Sigmoid colon (tissue), 7 donors: ENCODE measurements around the gene MAGEB10. TPM values are rescaled to one million over a fixed set of nuclear protein-coding genes. Genes with fewer than 3 reads are reported as not detected.
"Not testable (repeated sequence)": the region's sequence is repeated elsewhere in the genome, so short reads cannot be mapped to it uniquely, and the experiment has no call there.

Source experiments
- DNase-seq: peaks from one replicate; pipeline ENCODE4 v3.0.0-alpha.2; 2019
- H3K27ac ChIP-seq, 4 donors: fragments of 200-600 bp; sonication (generic); one replicate each; pipeline ENCODE4 v1.5.1; 2016 to 2019; ENCODE audit warnings: mild to moderate bottlenecking in 1 of 4
- H3K27me3 ChIP-seq, 3 donors: fragments of 200-600 bp; sonication (generic); one replicate each; pipeline ENCODE4 v1.5.1; 2019; ENCODE audit warnings: mild to moderate bottlenecking in 1 of 3
- H3K36me3 ChIP-seq, 4 donors: fragments of 200-600 bp; sonication (generic); one replicate each; pipeline ENCODE4 v1.5.1; 2016 to 2019
- H3K4me1 ChIP-seq, 4 donors: fragments of 200-600 bp; sonication (generic); one replicate each; pipeline ENCODE4 v1.5.1; 2017 to 2019
- H3K4me3 ChIP-seq, 4 donors: fragments of 200-600 bp; sonication (generic); one replicate each; pipeline ENCODE4 v1.5.1; 2017 to 2019; ENCODE audit warnings: mild to moderate bottlenecking in 2 of 4, moderate library complexity in 1 of 4
- H3K9me3 ChIP-seq, 4 donors: fragments of 200-600 bp in 3 of 4; sonication (generic) in 3 of 4; one replicate each; pipeline versions ENCODE4 v1.5.1 to v1.6.1; 2013 to 2019
- EP300 ChIP-seq, 4 donors: sonication (generic); formaldehyde crosslinking; IDR thresholded peaks; one replicate each; pipeline ENCODE4 v1.6.1; 2017; ENCODE audit warnings: antibody characterized with exemption in 4 of 4
- POLR2A ChIP-seq, 2 donors: fragments of 450-650 bp; IDR thresholded peaks; one replicate each; pipeline ENCODE4 v1.6.1; 2016; ENCODE audit warnings: antibody characterized with exemption in 2 of 2, mild to moderate bottlenecking in 2 of 2, moderate library complexity in 2 of 2
- POLR2AphosphoS5 ChIP-seq, 4 donors: sonication (generic); formaldehyde crosslinking; IDR thresholded peaks; one replicate each; pipeline ENCODE4 v1.6.1; 2017; ENCODE audit warnings: antibody characterized with exemption in 4 of 4
- WGBS, 2 donors: extraction: QIAGEN DNeasy Blood & Tissue Kit; methylation state at CpG; one replicate each; pipeline ENCODE4 v1.1.7; 2013; 5-methylcytosine and 5-hydroxymethylcytosine counted together
- intact Hi-C: fragments of 100-400 bp; cut with DNase I; formaldehyde crosslinking; loops from one replicate; pipeline ENCODE4 v1.15.1; 2023
- polyA plus RNA-seq, 3 donors: library from polyadenylated mRNA; stranded (reverse); fragments of 200-250 nt; gene quantifications; one replicate each; pipeline ENCODE4 v1.2.3, GENCODE V29; 2013
- total RNA-seq, 4 donors: library from RNA; depleted of rRNA; stranded (reverse); fragments of >200 nt; gene quantifications; one replicate each; pipeline ENCODE4 v1.1.0, GENCODE V29; 2016
- TF ChIP-seq, protein P1 (sequence below), 4 experiments: fragments of 450-650 bp in 3 of 4; fragments of 200-600 bp in 1 of 4; IDR thresholded peaks; one replicate each; pipeline ENCODE4 v1.5.1; 2016 to 2019; ENCODE audit warnings: antibody characterized with exemption in 4 of 4, mild to moderate bottlenecking in 3 of 4, moderate library complexity in 2 of 4
- donor health status: healthy with polysubstance abuse.
- donor health status: Bipolar disorder and iron deficiency.
- donor health status: healthy.

The MAGEB10 gene
- total and polyA plus RNA-seq, 7 donors, result not detected

DNA sequence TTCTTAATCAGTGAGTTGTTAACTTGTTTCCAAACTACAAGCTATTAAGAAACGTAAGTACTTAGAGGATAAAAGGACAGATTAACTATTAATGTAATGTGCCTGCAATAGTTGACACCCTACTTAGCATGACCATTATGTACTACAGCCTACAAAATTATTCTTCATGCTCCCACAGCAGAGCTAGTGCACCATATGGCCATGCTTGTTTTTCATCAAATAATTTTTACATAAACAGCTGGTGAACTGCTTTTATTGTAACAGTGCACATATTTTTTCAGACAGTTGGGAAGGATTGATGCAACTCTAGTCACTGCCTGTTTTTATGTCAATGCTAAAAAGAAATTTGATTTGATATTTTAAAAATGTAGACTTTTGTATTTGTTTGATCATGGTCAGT, 10.2 kb upstream of the MAGEB10 start:
- H3K36me3 ChIP-seq, result no peaks in the 10 kb centered on the region
- H3K4me3 ChIP-seq, result no peak overlapping the region
- intact Hi-C loops, result no loop called here
- TF ChIP-seq, protein P1, sequence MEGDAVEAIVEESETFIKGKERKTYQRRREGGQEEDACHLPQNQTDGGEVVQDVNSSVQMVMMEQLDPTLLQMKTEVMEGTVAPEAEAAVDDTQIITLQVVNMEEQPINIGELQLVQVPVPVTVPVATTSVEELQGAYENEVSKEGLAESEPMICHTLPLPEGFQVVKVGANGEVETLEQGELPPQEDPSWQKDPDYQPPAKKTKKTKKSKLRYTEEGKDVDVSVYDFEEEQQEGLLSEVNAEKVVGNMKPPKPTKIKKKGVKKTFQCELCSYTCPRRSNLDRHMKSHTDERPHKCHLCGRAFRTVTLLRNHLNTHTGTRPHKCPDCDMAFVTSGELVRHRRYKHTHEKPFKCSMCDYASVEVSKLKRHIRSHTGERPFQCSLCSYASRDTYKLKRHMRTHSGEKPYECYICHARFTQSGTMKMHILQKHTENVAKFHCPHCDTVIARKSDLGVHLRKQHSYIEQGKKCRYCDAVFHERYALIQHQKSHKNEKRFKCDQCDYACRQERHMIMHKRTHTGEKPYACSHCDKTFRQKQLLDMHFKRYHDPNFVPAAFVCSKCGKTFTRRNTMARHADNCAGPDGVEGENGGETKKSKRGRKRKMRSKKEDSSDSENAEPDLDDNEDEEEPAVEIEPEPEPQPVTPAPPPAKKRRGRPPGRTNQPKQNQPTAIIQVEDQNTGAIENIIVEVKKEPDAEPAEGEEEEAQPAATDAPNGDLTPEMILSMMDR (IDR thresholded peaks at IDR 0.05), result no peak
- DNase-seq, result no peak
- H3K27me3 ChIP-seq, result no peaks in the 10 kb centered on the region
- no peaks in the 10 kb centered on the region for H3K9me3 ChIP-seq
- no peak overlapping the region for H3K27ac ChIP-seq
- no peaks in the 10 kb centered on the region for H3K4me1 ChIP-seq
- WGBS, 2 donors, result 69 to 80% methylated on average over 1 of the region's 1 CpG

DNA sequence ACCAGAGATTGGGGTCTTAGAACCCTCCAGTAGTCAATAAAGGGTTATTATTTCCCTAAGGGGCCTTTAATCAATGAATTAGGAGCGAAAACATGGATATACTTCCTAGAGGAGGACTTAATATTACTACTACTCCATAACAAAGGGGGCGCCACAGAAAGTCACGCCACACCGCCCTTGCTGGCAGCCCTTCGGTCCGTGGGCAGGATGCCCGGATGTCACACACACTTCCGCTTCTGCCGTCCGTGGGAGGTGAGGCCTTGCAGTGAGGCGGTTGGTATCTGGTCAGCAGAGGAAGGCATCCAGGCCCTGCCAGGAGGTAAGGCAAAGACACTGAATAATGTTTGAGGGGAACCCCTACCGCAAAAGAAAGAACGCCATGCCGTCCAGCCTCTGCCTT, 436 bp downstream of the MAGEB10 start:
- intact Hi-C loops, result no loop called here

DNA sequence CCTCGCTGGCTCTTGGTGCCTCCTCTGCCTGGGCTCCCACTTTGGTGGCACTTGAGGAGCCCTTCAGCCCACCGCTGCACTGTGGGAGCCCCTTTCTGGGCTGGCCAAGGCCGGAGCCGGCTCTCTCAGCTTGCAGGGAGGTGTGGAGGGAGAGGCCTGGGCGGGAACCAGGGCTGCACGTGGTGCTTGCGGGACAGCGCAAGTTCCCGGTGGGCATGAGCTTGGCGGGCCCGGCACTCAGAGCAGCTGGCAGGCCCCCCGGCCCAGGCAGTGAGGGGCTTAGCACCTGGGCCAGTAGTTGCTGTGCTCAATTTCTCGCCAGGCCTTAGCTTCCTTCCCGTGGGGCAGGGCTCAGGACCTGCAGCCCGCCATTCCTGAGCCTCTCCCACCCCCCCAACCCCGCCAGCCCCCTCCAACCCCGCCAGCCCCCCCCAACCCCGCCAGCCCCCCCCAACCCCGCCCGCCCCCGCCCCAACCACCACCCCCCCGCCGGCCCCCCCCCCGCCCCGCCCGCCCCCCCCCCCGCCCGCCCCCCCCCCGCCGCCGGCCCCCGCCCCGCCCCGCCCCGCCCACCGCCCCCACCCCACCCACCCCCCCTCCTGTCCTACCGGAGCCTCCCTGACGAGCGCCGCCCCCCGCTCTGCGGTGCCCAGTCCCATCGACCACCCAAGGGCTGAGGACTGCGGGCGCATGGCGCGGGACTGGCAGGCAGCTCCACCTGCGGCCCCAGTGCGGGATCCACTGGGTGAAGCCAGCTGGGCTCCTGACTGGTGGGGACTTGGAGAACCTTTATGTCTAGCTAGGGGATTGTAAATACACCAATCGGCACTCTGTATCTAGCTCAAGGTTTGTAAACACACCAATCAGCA, 1.4 kb downstream of the MAGEB10 start:
- H3K27me3 ChIP-seq, H3K36me3 ChIP-seq, H3K4me3 ChIP-seq, H3K4me1 ChIP-seq, H3K27ac ChIP-seq, H3K9me3 ChIP-seq, intact Hi-C loops, DNase-seq: not testable (repeated sequence)
- WGBS, 2 donors, result 97% methylated on average over 31 to 32 of the region's 50 CpGs

More for the DNA sequence above, 436 bp downstream of the MAGEB10 start:
- no peak overlapping the region for H3K27ac ChIP-seq
- H3K27me3 ChIP-seq, result no peaks in the 10 kb centered on the region
- 97 to 98% methylated on average over 14 of the region's 14 CpGs for WGBS, 2 donors
- no peaks in the 10 kb centered on the region for H3K36me3 ChIP-seq
- no peak for TF ChIP-seq POLR2A (IDR thresholded peaks at IDR 0.05)
- no peak for TF ChIP-seq POLR2AphosphoS5 (IDR thresholded peaks at IDR 0.05)
- TF ChIP-seq, protein P1 (IDR thresholded peaks at IDR 0.05), result no peak
- TF ChIP-seq EP300 (IDR thresholded peaks at IDR 0.05), result no peak
- no peak for DNase-seq
- no peaks in the 10 kb centered on the region for H3K4me1 ChIP-seq
- no peaks in the 10 kb centered on the region for H3K9me3 ChIP-seq
- no peak overlapping the region for H3K4me3 ChIP-seq

DNA sequence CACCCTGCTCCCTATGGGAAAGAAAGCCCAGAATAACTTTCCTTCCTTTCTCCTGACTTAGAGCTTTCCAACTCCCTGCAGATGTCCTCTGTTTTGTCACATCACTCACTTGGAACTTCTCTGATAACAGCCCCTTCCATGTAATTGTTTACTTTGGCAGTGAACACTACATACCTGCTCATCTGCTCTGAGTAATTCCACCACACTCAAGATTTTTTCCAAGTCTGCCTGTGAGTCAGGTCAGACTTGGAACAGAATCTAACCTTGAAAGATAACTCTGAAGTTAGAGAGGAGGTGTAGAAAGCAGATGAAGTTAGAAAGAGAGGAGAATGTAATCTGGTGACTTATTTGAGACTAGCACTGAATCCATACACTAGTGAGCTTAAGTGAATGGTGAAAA, 7.4 kb downstream of the MAGEB10 start:
- intact Hi-C loops, result no loop called here

DNA sequence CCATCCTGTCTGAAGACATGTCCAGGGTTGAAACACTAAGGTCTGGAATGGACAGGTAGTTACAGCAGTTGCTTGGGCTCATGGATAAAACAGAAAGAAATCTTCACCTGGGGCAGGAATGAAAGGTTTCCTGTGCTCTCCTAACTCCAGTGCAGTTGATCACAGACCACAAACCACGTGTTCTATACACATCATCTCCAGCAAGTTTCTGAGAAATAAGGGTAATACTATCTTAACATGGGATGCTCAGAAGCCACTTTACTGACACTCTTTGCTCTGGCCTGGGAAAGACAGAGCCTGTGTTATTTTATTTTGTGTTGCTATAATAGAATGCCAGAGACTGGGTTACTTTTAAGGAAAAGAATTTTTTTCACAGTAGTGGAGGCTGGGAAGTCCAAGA, 16.0 kb downstream of the MAGEB10 start:
- Histone ChIP-seq H3K4me1 (no peaks in the 10 kb centered on the region), H3K9me3 (no peaks in the 10 kb centered on the region), H3K27me3 (no peaks in the 10 kb centered on the region), H3K36me3 (no peaks in the 10 kb centered on the region), H3K27ac (no peak overlapping the region), H3K4me3 (no peak overlapping the region)
- TF ChIP-seq, protein P1 (IDR thresholded peaks at IDR 0.05), result no peak
- TF ChIP-seq POLR2AphosphoS5 (IDR thresholded peaks at IDR 0.05) (no peak), EP300 (IDR thresholded peaks at IDR 0.05) (no peak), POLR2A (IDR thresholded peaks at IDR 0.05) (no peak)
- intact Hi-C loops, result no loop called here
- no peak for DNase-seq
- 64 to 69% methylated on average over 1 of the region's 1 CpG for WGBS, 2 donors

More for the DNA sequence above, 7.4 kb downstream of the MAGEB10 start:
- Histone ChIP-seq H3K27me3 (no peaks in the 10 kb centered on the region), H3K36me3 (no peaks in the 10 kb centered on the region), H3K4me1 (no peaks in the 10 kb centered on the region), H3K9me3 (no peaks in the 10 kb centered on the region), H3K27ac (no peak overlapping the region), H3K4me3 (no peak overlapping the region)
- DNase-seq, result no peak
- TF ChIP-seq EP300 (IDR thresholded peaks at IDR 0.05) (no peak), POLR2AphosphoS5 (IDR thresholded peaks at IDR 0.05) (no peak), POLR2A (IDR thresholded peaks at IDR 0.05) (no peak)

DNA sequence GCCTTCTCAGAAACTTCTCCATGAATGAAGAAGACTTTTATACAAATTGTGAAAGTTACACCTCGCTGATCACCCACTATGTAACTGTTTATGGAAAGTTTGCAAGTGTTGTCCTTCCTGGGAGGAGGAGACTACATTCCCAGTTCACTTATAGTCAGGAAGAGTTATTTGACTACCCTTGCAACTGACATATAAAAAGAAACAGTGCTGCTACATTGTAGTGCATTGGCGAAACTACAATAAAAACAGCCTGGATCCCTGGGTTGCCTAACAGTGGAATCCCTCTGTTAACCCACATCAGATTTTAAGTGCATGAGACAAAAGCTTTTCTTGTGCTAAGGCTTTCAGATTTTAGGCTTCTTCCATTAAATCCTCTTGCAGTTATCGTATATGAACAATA, 30.4 kb downstream of the MAGEB10 start:
- intact Hi-C loops, result no loop called here
- no peaks in the 10 kb centered on the region for H3K36me3 ChIP-seq

More for the DNA sequence above, 30.4 kb downstream of the MAGEB10 start:
- Histone ChIP-seq H3K27ac (no peak overlapping the region), H3K4me3 (no peak overlapping the region), H3K27me3 (no peaks in the 10 kb centered on the region), H3K4me1 (peaks cover 0 to 11% (median 0%) of the 10 kb centered on the region in 4 donors), H3K9me3 (no peaks in the 10 kb centered on the region)
- 82 to 87% methylated on average over 3 of the region's 3 CpGs for WGBS, 2 donors
- no peak for DNase-seq
- no peak for TF ChIP-seq POLR2A (IDR thresholded peaks at IDR 0.05)
- TF ChIP-seq POLR2AphosphoS5 (IDR thresholded peaks at IDR 0.05), result peak; percentile 26 to 54 (median 44)
- no peak for TF ChIP-seq EP300 (IDR thresholded peaks at IDR 0.05)
- TF ChIP-seq, protein P1 (IDR thresholded peaks at IDR 0.05), result no peak
